GM12865 (cell line): ENCODE results near the gene CFAP77.

ENCODE experiments used
- DNase-seq: peaks from one replicate; pipeline ENCODE4 v3.0.0; 2010; ENCODE audit warnings: low read depth
- H3K4me3 ChIP-seq: 2 replicates; pipeline ENCODE4 v1.5.1; 2011; ENCODE audit warnings: mild to moderate bottlenecking, low read depth, low read length, control low read depth
- CTCF ChIP-seq: IDR thresholded peaks from 2 replicates; pipeline ENCODE4 v1.5.1; 2011; ENCODE audit warnings: low read length, control low read depth, low read depth, inconsistent platforms; ENCODE audit not compliant: insufficient read depth; ENCODE audit errors: missing control alignments

CFAP77 gene

GRCh38 chr9:132486706-132487350, 76.8 kb downstream of the CFAP77 start:
- H3K4me3 ChIP-seq, result no peak overlapping the region
- DNase-seq, result peak; percentile 32
- TF ChIP-seq CTCF, result no peak

GRCh38 chr9:132487351-132487791, 77.4 kb downstream of the CFAP77 start:
- H3K4me3 ChIP-seq, result no peak overlapping the region
- TF ChIP-seq CTCF, result no peak

GRCh38 chr9:132487980-132488535, 78.0 kb downstream of the CFAP77 start:
- DNase-seq, result no peak
- no peak overlapping the region for H3K4me3 ChIP-seq
- no peak for TF ChIP-seq CTCF

More at GRCh38 chr9:132487351-132487791, 77.4 kb downstream of the CFAP77 start:
- DNase-seq, result no peak

- H3K4me3 ChIP-seq, result no peak overlapping the region
- no peak for DNase-seq
- TF ChIP-seq CTCF, result no peak
Observed at GRCh38 chr9:132488626-132489025, 78.6 kb downstream of the CFAP77 start.

GRCh38 chr9:132489536-132489935, 79.5 kb downstream of the CFAP77 start:
- no peak for DNase-seq
- no peak for TF ChIP-seq CTCF
- no peak overlapping the region for H3K4me3 ChIP-seq

- no peak for TF ChIP-seq CTCF
- no peak overlapping the region for H3K4me3 ChIP-seq
- DNase-seq, result no peak
Observed at GRCh38 chr9:132494857-132495256, 84.8 kb downstream of the CFAP77 start.

GRCh38 chr9:132497731-132498130, 87.7 kb downstream of the CFAP77 start:
- H3K4me3 ChIP-seq, result no peak overlapping the region
- no peak for DNase-seq
- no peak for TF ChIP-seq CTCF
